GM12872 (cell line): ENCODE measurements around the gene PRR13.

Source experiments
- CTCF ChIP-seq: IDR thresholded peaks from 3 replicates; pipeline ENCODE4 v1.5.1; 2011; ENCODE audit warnings: low read depth, mild to moderate bottlenecking, low read length, moderate library complexity; ENCODE audit not compliant: insufficient read depth

The PRR13 gene

DNA sequence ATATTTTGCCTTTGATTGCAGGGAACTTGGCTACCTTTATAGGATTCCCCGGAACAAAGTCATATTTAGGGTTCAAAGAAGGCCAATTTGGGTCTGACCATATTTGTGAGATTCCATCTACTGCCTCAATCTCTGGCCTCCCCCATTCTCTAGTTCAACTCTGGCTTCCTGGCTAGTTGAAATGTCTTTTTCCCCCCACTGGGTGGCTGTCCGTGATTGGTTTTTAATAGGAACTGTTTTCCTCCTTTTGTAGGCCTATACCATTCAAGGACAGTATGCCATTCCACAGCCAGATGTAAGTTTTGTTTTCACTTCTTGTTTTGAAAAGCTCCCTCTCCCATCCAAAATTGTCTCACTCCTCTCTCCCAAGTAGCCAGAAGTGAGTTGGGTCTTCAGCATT is 24.1 kb downstream of the PRR13 start:
- no peak for TF ChIP-seq CTCF

DNA sequence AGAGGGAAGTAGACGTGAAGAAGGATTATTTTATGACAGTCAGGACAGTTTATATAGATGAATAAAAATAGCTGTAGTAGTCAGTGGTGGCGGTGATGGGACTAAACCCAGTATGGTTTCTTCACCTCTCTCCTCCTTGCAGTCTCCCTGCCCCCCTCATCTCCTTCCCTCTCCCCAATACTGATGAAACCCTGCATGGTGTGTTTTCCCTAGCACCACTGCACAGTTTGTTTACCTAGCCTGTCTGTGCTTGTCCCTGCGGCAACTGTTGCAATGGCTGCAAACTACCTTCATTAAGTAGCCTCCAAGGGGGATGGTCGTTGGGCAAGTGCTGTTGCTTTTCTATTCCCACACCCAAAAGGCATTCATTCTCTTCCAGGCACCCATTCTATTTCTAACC is 25.1 kb downstream of the PRR13 start:
- TF ChIP-seq CTCF = no peak

DNA sequence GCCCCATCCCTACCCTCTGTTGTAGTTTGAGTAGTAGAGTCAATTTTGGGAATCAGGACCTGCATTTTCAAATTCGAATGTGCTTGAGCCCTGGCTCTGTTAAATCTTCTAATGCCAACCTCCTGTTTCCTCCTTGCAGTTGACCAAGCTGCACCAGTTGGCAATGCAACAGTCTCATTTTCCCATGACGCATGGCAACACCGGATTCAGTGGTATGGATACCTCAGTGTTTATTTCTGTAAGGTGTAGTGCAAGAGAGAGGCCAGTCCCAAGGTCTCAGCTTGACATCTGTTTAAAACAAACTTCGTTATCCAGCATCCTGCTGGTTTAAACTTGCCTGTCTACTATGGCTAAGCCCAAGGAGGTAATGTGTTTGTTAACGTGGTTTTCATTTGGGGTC is 25.5 kb downstream of the PRR13 start:
- TF ChIP-seq CTCF = no peak

DNA sequence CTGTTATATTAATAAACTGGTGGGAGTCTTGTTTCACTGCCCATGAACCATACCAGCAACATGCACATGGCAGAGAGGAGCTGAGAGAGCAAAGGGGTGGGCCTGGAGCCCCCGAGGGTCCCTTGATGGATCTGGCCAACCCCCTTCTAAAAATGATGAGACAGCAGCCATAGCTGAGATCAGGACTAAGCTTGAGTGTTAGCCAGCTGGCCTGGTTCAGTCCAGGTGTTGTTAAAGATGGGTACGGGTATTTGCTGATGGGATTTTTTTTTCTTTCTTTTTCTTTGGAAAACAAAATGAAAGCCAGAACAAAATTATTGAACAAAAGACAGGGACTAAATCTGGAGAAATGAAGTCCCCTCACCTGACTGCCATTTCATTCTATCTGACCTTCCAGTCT is 26.3 kb downstream of the PRR13 start:
- TF ChIP-seq CTCF = no peak

DNA sequence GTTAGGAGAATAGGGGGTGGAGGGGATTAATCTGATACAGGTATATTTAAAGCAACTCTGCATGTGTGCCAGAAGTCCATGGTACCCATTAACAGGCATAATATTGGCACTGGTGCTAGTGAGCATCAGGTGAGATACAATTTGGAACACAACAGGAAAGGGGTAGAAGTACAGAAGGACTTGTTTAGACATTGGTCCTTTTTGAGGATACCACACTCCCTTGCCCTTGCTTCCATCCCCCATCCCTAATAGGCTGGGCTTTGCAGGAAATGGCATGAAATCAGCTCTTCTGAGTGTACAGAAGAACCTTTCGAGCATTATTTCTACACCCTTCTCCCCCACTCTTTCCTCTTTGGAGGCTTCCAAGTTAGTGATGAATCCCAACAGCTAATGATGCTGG is 26.7 kb downstream of the PRR13 start:
- no peak for TF ChIP-seq CTCF

GRCh38 chr12:53472056-53472582 is 30.6 kb downstream of the PRR13 start:
- no peak for TF ChIP-seq CTCF

- TF ChIP-seq CTCF = no peak
Measured at GRCh38 chr12:53474077-53474476, 32.5 kb downstream of the PRR13 start.

GRCh38 chr12:53474819-53475218 is 33.3 kb downstream of the PRR13 start:
- TF ChIP-seq CTCF = no peak
